DMS79 treated with DMSO at 0.1 percent for 48 hours (cell line): ENCODE measurements around the gene POC1B.

Experiments
- DNase-seq: peaks from one replicate; lab custom pipeline; 2025; lab: John Stamatoyannopoulos, UW

Gene POC1B

GRCh38 chr12:89384807-89385206 is 141.0 kb downstream of the POC1B start:
- DNase-seq: no peak

- DNase-seq: no peak
Measured at GRCh38 chr12:89384050-89384758, 141.6 kb downstream of the POC1B start.

GRCh38 chr12:89383235-89384049 is 142.4 kb downstream of the POC1B start:
- no peak for DNase-seq

- no peak for DNase-seq
Measured at GRCh38 chr12:89382328-89382727, 143.5 kb downstream of the POC1B start.

- DNase-seq: no peak
Measured at GRCh38 chr12:89379839-89380467, 145.9 kb downstream of the POC1B start.

- no peak for DNase-seq
Measured at GRCh38 chr12:89379148-89379838, 146.6 kb downstream of the POC1B start.

- no peak for DNase-seq
Measured at GRCh38 chr12:89376844-89377243, 149.0 kb downstream of the POC1B start.

- no peak for DNase-seq
Measured at GRCh38 chr12:89376202-89376529, 149.7 kb downstream of the POC1B start.

- DNase-seq: no peak
Measured at GRCh38 chr12:89373763-89374572, 151.9 kb downstream of the POC1B start.

- no peak for DNase-seq
Measured at GRCh38 chr12:89372584-89373370, 153.1 kb downstream of the POC1B start.

GRCh38 chr12:89370850-89371249 is 155.0 kb downstream of the POC1B start:
- no peak for DNase-seq

GRCh38 chr12:89370421-89370831 is 155.4 kb downstream of the POC1B start:
- no peak for DNase-seq
